H1 (cell line): ENCODE data around the gene TEX35. TPM values are rescaled to one million over a fixed set of nuclear protein-coding genes. Genes with fewer than 3 reads are reported as not detected.

Source experiments
- CTCF ChIA-PET: fragments of 300-600 bp; sonication (Branson Sonifier 250); formaldehyde crosslinking; loops from one replicate; lab custom pipeline; 2021; ENCODE audit not compliant: partially characterized antibody; lab: Charles Lee
- POLR2A ChIA-PET: fragments of 300-600 bp; sonication (Branson Sonifier 250); formaldehyde crosslinking; loops from one replicate; lab custom pipeline; 2021; ENCODE audit warnings: inconsistent platforms; ENCODE audit not compliant: partially characterized antibody; lab: Charles Lee
- DNase-seq, 2 experiments: peaks; one replicate each; pipeline versions ENCODE4 v3.0.0 to v3.0.0-alpha.2; 2010 to 2022; ENCODE audit warnings: low spot score in 2 of 2, low read depth in 1 of 2, mixed read lengths in 1 of 2
- FAIRE-seq: peaks from 2 replicates; lab custom pipeline; 2011; peaks lifted over from hg19 to GRCh38; lab: Jason Lieb, UNC
- H2AFZ ChIP-seq: 2 replicates; pipeline ENCODE4 v1.8.1; 2012; ENCODE audit warnings: low read length, inconsistent platforms
- H2AK5ac ChIP-seq: 2 replicates; pipeline ENCODE4 v1.6.1; 2013; ENCODE audit warnings: low read depth, low read length
- H2BK120ac ChIP-seq: replicated peaks from 2 replicates; pipeline ENCODE3; 2013; ENCODE audit warnings: low read depth, low read length, inconsistent platforms
- H2BK12ac ChIP-seq: 2 replicates; pipeline ENCODE4 v1.6.1; 2013; ENCODE audit warnings: low read depth, low read length
- H2BK15ac ChIP-seq: 2 replicates; pipeline ENCODE4 v1.6.1; 2013; ENCODE audit warnings: low read length
- H2BK20ac ChIP-seq: 2 replicates; pipeline ENCODE4 v1.6.1; 2013; ENCODE audit warnings: low read length
- H2BK5ac ChIP-seq: 2 replicates; pipeline ENCODE4 v1.6.1; 2013; ENCODE audit warnings: low read depth, low read length
- H3K14ac ChIP-seq: 2 replicates; pipeline ENCODE4 v1.6.1; 2013; ENCODE audit warnings: inconsistent platforms; ENCODE audit not compliant: insufficient read length
- H3K18ac ChIP-seq: 2 replicates; pipeline ENCODE4 v1.6.1; 2013; ENCODE audit warnings: low read length; ENCODE audit errors: extremely low read depth
- H3K23ac ChIP-seq: 2 replicates; pipeline ENCODE4 v1.6.1; 2013; ENCODE audit warnings: inconsistent platforms; ENCODE audit not compliant: insufficient read length
- H3K23me2 ChIP-seq: 2 replicates; pipeline ENCODE4 v1.6.1; 2013; ENCODE audit warnings: low read depth, low read length
- H3K27ac ChIP-seq: 2 replicates; pipeline ENCODE4 v1.6.1; 2011; ENCODE audit warnings: low read depth, low read length, inconsistent platforms
- H3K27me3 ChIP-seq, 4 experiments: replicated peaks in 1 of 4; 1 replicate in 1 of 4; 2 replicates in 3 of 4; pipeline versions ENCODE4 v1.6.1 to v1.8.1; 2011 to 2013; ENCODE audit warnings: low read length in 3 of 4, mild to moderate bottlenecking in 3 of 4, inconsistent platforms in 2 of 4, mixed read lengths in 2 of 4, moderate library complexity in 1 of 4; ENCODE audit not compliant: control insufficient read depth in 3 of 4, insufficient read depth in 3 of 4; ENCODE audit errors: extremely low read depth in 1 of 4
- H3K36me3 ChIP-seq, 4 experiments: 2 replicates each; pipeline versions ENCODE4 v1.6.1 to v1.8.1; 2011 to 2013; ENCODE audit warnings: mild to moderate bottlenecking in 4 of 4, low read length in 3 of 4, moderate library complexity in 2 of 4, control low read depth in 1 of 4, inconsistent platforms in 1 of 4; ENCODE audit not compliant: insufficient read depth in 4 of 4, control insufficient read depth in 2 of 4
- H3K4ac ChIP-seq: replicated peaks from 2 replicates; pipeline ENCODE3; 2013; ENCODE audit warnings: low read length, low read depth, mixed read lengths, inconsistent platforms; ENCODE audit not compliant: insufficient read length
- H3K4me1 ChIP-seq, 4 experiments: replicated peaks in 1 of 4; 1 replicate in 1 of 4; 2 replicates in 3 of 4; pipeline versions ENCODE4 v1.6.1 to v1.8.1; 2011 to 2013; ENCODE audit warnings: low read length in 3 of 4, inconsistent platforms in 2 of 4, mixed read lengths in 1 of 4; ENCODE audit not compliant: insufficient read depth in 4 of 4, control insufficient read depth in 3 of 4
- H3K4me2 ChIP-seq, 2 experiments: 2 replicates each; pipeline versions ENCODE4 v1.6.1 to v1.8.1; 2011 to 2013; ENCODE audit warnings: low read depth in 2 of 2, low read length in 2 of 2, control low read depth in 1 of 2, inconsistent platforms in 1 of 2, mild to moderate bottlenecking in 1 of 2; ENCODE audit not compliant: insufficient read depth in 1 of 2
- H3K4me3 ChIP-seq, 4 experiments: fragments of 200-600, 300-600 bp in 1 of 4; sonication (generic), shearing (Covaris generic), sonication (Bioruptor Twin) in 1 of 4; 2 replicates each; pipeline versions ENCODE4 v1.5.1 to v1.8.1; 2011 to 2016; ENCODE audit warnings: low read length in 4 of 4, low read depth in 3 of 4, control low read depth in 2 of 4, inconsistent platforms in 2 of 4, mild to moderate bottlenecking in 2 of 4, mixed read lengths in 1 of 4, moderate library complexity in 1 of 4; ENCODE audit not compliant: insufficient read depth in 2 of 4; ENCODE audit errors: extremely low read depth in 1 of 4
- H3K56ac ChIP-seq: replicated peaks from 2 replicates; pipeline ENCODE3; 2013; ENCODE audit warnings: low read depth, mild to moderate bottlenecking, mixed read lengths, low read length, inconsistent platforms; ENCODE audit not compliant: insufficient read length
- H3K79me1 ChIP-seq: 2 replicates; pipeline ENCODE4 v1.6.1; 2013; ENCODE audit warnings: low read depth, low read length, control low read depth
- H3K79me2 ChIP-seq, 2 experiments: 2 replicates each; pipeline versions ENCODE4 v1.6.1 to v1.8.1; 2012 to 2013; ENCODE audit warnings: low read length in 2 of 2, mild to moderate bottlenecking in 2 of 2, inconsistent platforms in 1 of 2; ENCODE audit not compliant: insufficient read depth in 2 of 2, control insufficient read depth in 1 of 2
- H3K9ac ChIP-seq, 4 experiments: replicated peaks in 1 of 4; 1 replicate in 1 of 4; 2 replicates in 3 of 4; pipeline versions ENCODE4 v1.6.1 to v1.8.1; 2011 to 2013; ENCODE audit warnings: low read depth in 3 of 4, low read length in 3 of 4, control low read depth in 2 of 4, mild to moderate bottlenecking in 2 of 4, moderate library complexity in 2 of 4, inconsistent platforms in 1 of 4; ENCODE audit errors: extremely low read depth in 1 of 4
- H3K9me3 ChIP-seq, 2 experiments: 2 replicates each; pipeline versions ENCODE4 v1.6.1 to v1.8.1; 2012 to 2013; ENCODE audit warnings: mild to moderate bottlenecking in 2 of 2, moderate library complexity in 2 of 2, control low read depth in 1 of 2, inconsistent platforms in 1 of 2, low read depth in 1 of 2, low read length in 1 of 2, mixed read lengths in 1 of 2; ENCODE audit not compliant: insufficient read depth in 2 of 2
- H4K20me1 ChIP-seq, 2 experiments: replicated peaks in 1 of 2; 2 replicates each; pipeline versions ENCODE3 to v1.8.1; 2011 to 2013; ENCODE audit warnings: inconsistent platforms in 2 of 2, low read length in 2 of 2, mild to moderate bottlenecking in 1 of 2; ENCODE audit not compliant: insufficient read depth in 2 of 2, control insufficient read depth in 1 of 2
- H4K5ac ChIP-seq: 2 replicates; pipeline ENCODE4 v1.6.1; 2013; ENCODE audit warnings: low read length, low read depth, mixed read lengths, inconsistent platforms; ENCODE audit not compliant: insufficient read length
- H4K8ac ChIP-seq: 2 replicates; pipeline ENCODE4 v1.8.0; 2013; ENCODE audit warnings: mild to moderate bottlenecking, moderate library complexity, low read length, inconsistent platforms; ENCODE audit not compliant: insufficient read depth; ENCODE audit errors: extremely low read depth
- H4K91ac ChIP-seq: replicated peaks from 2 replicates; pipeline ENCODE3; 2013; ENCODE audit warnings: low read length, mixed read lengths, inconsistent platforms; ENCODE audit not compliant: insufficient read length
- BCL11A ChIP-seq, 2 experiments: IDR thresholded peaks; one replicate each; pipeline ENCODE4 v1.6.1; 2011; ENCODE audit warnings: low read depth in 2 of 2, low read length in 2 of 2, mild to moderate bottlenecking in 2 of 2
- RBBP5 ChIP-seq: IDR thresholded peaks from 2 replicates; pipeline ENCODE4 v1.7.1; 2012; ENCODE audit warnings: low read depth, mild to moderate bottlenecking, inconsistent platforms, low read length, moderate library complexity, borderline replicate concordance
- WGBS, 2 experiments: shearing (Covaris generic) in 1 of 2; methylation state at CpG; one replicate each; pipeline versions ENCODE4 v1.1.6 to v1.1.7; 2013 to 2015; ENCODE audit warnings: low lambda C conversion rate in 2 of 2, mixed read lengths in 2 of 2, inconsistent platforms in 1 of 2, low coverage in 1 of 2, missing lambda C conversion rate in 1 of 2; ENCODE audit not compliant: insufficient replicate concordance in 2 of 2, insufficient coverage in 1 of 2, insufficient read length in 1 of 2; ENCODE audit errors: extremely low coverage in 1 of 2, missing lambda C conversion rate in 1 of 2; 5-methylcytosine and 5-hydroxymethylcytosine counted together
- polyA plus RNA-seq, 7 experiments: library from polyadenylated mRNA; depleted of rRNA in 3 of 7; stranded (reverse) in 5 of 7; unstranded in 2 of 7; fragments of >200 nt in 5 of 7; fragments of 200-250 nt in 2 of 7; gene quantifications; 1 replicate in 5 of 7; 2 replicates in 1 of 7; 4 replicates in 1 of 7; pipeline versions ENCODE4 v1.2.1 to v1.2.3, GENCODE V29; 2011 to 2013; ENCODE audit warnings: missing spikeins in 2 of 7, mixed read lengths in 2 of 7
- total RNA-seq: library from RNA; stranded (reverse); fragmentation: NEBNext Ultra II Directional; extraction: Animal tissue kit (Norgen Biotek cat#: 25700); gene quantifications from 2 replicates; pipeline ENCODE4 v1.2.1, GENCODE V29; 2021

The TEX35 gene
- total and polyA plus RNA-seq, 2 of the 8 experiments (the other 6 are each of a cell fraction or from before 2014, with no cell fraction given), result 0.03 TPM; not detected in 1

- H3K14ac ChIP-seq, result no peak overlapping the region
- peaks cover 0 to 2% (median under 1%) of the 10 kb centered on the region in 4 experiments; a peak in 1 of 7 replicates for H3K4me1 ChIP-seq
- H2AFZ ChIP-seq, result no peak overlapping the region
- H3K27ac ChIP-seq, result no peak overlapping the region
- H3K4me3 ChIP-seq, result no peak overlapping the region
- H3K9ac ChIP-seq, result no peak overlapping the region
- no peaks in the 10 kb centered on the region for H3K79me2 ChIP-seq
- ChIA-PET CTCF (interaction anchor here (1.3 to 13.1 kb wide), 3 partner anchors 9 to 17 kb away, joined by 5 to 238 read pairs (median 12); no protein-coding TSS in a partner anchor), POLR2A (no interaction called here)
- H3K4me2 ChIP-seq, result no peak overlapping the region
- H4K20me1 ChIP-seq, result no peaks in the 10 kb centered on the region
- H3K23me2 ChIP-seq, result no peaks in the 10 kb centered on the region; the same call in 1 of the 2 replicates
- no peak overlapping the region for H3K4ac ChIP-seq
- 88% methylated on average over 5 of the region's 5 CpGs; no CpG with 5 or more reads in 1 of the 2 experiments for WGBS, 2 experiments
- H2BK15ac ChIP-seq, result no peak overlapping the region
- no peak overlapping the region for H4K91ac ChIP-seq
- TF ChIP-seq RBBP5 (no peak), BCL11A (IDR thresholded peaks at IDR 0.05; ENCODE audit: low read depth in 2 of 2, low read length in 2 of 2) (no peak)
- TF ChIP-seq, all 59 proteins: peak for 0
- DNase-seq (no peak), FAIRE-seq (no peak)
- H4K8ac ChIP-seq, result no peak overlapping the region
- H2BK12ac ChIP-seq, result no peak overlapping the region
- no peaks in the 10 kb centered on the region for H3K27me3 ChIP-seq
- no peaks in the 10 kb centered on the region for H3K9me3 ChIP-seq
- H3K18ac ChIP-seq, result no peak overlapping the region
- no peak overlapping the region for H2BK5ac ChIP-seq
- no peak overlapping the region for H2BK20ac ChIP-seq
- H2AK5ac ChIP-seq, result no peak overlapping the region
- H3K56ac ChIP-seq, result no peak overlapping the region
- H3K36me3 ChIP-seq, result no peaks in the 10 kb centered on the region
- no peak overlapping the region for H4K5ac ChIP-seq
- H3K23ac ChIP-seq, result no peak overlapping the region
- no peak overlapping the region for H2BK120ac ChIP-seq
- H3K79me1 ChIP-seq, result no peaks in the 10 kb centered on the region; the same call in 1 of the 2 replicates
Observed at GRCh38 chr1:178509414-178510007, 3.4 kb upstream of the TEX35 start.
